Cardiac septum (tissue), 1 donor: Measurements from ENCODE around the gene C2orf78. TPM values are rescaled to one million over a fixed set of nuclear protein-coding genes. Genes with fewer than 3 reads are reported as not detected.
"Not testable (repeated sequence)": the region's sequence is repeated elsewhere in the genome, so short reads cannot be mapped to it uniquely, and the experiment has no call there.

Experiments used
- DNase-seq: peaks from one replicate; pipeline ENCODE4 v3.0.0-alpha.2; 2020; ENCODE audit warnings: low spot score
- intact Hi-C: fragments of 100-400 bp; cut with DNase I; formaldehyde crosslinking; loops from one replicate; pipeline ENCODE4 v1.14.0; 2022
- long read RNA-seq: library from polyadenylated mRNA; unstranded; transcript quantifications from one replicate; pipeline ENCODE4 v2.0.0, GENCODE V29; 2021
- total RNA-seq: library from RNA; stranded (reverse); fragmentation: NEBNext Ultra II Directional; extraction: Animal tissue kit (Norgen Biotek cat#: 25700); gene quantifications from one replicate; pipeline ENCODE4 v1.2.1, GENCODE V29; 2021
- donor health status: DM: no; HTN: no; CAD: no.

The C2orf78 gene
- not detected for total RNA-seq
- long read RNA-seq: 0 reads

- DNase-seq, intact Hi-C loops: not testable (repeated sequence)
Observed at GRCh38 chr2:73783883-73784282, at the start of gene C2orf78. Gene C2orf78, plus strand, starts transcription at chr2:73784183. Its CDS starts 127 bp downstream, at chr2:73784310.

DNA sequence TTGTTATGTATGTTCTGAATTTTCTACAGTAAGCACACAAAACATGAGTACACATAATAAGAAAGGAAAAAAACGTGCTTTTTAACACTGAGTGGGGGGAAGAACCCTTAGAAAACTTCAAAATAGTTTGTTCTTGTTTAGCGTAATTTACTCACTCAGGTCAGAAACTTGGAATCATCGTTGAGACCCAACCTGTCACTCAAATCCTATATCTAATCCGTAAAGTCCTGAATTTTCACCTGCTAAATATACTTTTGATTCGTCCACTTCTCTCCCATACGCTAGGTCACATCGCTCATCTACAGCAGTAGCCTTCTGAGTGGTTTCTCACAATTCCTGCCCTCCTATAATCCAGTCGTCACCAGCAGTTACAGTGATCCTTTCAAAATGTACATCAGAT, 47.6 kb upstream of the C2orf78 start:
- intact Hi-C loops: loop anchor here (5.0 kb wide), 1 partner anchor 721 kb away; the partner anchor contains the start of genes INO80B and WBP1

DNA sequence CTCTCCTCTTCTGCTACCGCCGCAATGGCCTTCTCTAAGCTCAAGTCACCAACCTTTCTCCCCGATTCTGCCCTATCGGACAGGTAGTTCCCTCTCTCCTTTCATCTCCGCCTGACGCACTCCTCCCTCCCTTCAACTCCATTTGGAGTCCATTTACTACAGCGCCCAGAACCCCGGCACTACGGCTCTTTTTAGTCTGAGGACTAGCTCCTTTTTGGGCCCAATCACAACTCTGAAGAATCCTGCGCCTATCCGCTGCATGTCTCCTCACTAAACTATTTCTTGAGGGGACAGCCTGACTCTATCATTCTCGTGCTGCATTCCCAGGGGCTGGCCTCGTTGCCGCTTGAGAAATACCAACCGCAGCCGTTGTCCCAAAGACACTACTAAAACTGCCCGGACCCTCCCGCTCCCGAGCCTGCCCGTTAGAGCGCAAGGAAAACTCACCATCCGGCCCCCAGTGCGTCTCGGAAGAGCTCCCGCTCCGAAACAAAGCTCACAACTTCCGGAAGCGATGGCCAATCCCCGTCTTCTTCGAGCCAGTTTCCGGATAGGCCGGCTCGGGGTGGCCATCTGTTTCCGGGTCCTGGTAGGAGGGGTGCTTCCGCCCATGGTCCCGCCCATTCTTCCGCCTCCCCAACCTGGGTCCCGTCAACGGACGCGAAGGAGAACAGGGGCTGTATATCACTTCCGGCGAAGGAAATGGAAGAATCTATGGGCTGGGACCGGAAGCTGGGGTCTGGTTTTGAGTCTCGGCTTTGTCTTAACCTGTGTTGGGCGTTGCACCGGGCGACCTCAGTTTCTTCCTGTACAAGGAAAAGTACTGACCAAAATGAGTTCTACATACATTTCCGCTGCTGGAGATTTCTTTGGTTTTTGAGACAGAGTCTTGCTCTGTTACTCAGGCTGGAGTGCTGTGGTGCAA, 46.9 kb upstream of the C2orf78 start, which contains the start of gene TPRKB:
TPRKB (minus strand) TSS at position 491 of the 925 bp plus-strand sequence. CDS start 2,776 bp downstream, outside the sequence.
- intact Hi-C loops: loop anchor here (5.0 kb wide), 1 partner anchor 720 kb away; the partner anchor contains the start of genes INO80B and WBP1

More for the DNA sequence above, 47.6 kb upstream of the C2orf78 start:
- DNase-seq: no peak

GRCh38 chr2:73739101-73739500, 44.9 kb upstream of the C2orf78 start:
- DNase-seq: no peak
- intact Hi-C loops: loop anchor here (5.0 kb wide), 1 partner anchor 718 kb away; the partner anchor contains the start of genes INO80B and WBP1

More for the DNA sequence above, 46.9 kb upstream of the C2orf78 start, which contains the start of gene TPRKB:
- DNase-seq: peak; percentile 97

- intact Hi-C loops: no loop called here
- no peak for DNase-seq
Observed at GRCh38 chr2:73740767-73741166, 43.2 kb upstream of the C2orf78 start.

GRCh38 chr2:73746015-73746876, 37.7 kb upstream of the C2orf78 start:
- intact Hi-C loops: no loop called here
- no peak for DNase-seq

DNA sequence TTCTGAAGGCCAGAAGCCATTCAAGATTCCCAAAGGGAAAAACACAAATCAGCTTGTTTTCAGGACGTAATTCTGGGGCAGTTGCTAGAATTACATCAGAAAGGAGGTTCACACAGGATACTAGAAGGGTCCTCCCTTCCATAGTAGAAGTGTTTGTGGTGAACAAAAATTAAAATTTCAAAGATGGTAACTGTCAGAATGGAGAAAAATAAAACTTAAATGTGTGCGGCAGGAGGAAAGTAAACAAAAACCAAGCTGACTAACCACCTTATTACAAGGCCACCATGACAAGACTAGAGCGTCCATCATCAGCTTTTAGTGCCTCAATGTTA, 37.1 kb upstream of the C2orf78 start:
- no peak for DNase-seq
- intact Hi-C loops: no loop called here

DNA sequence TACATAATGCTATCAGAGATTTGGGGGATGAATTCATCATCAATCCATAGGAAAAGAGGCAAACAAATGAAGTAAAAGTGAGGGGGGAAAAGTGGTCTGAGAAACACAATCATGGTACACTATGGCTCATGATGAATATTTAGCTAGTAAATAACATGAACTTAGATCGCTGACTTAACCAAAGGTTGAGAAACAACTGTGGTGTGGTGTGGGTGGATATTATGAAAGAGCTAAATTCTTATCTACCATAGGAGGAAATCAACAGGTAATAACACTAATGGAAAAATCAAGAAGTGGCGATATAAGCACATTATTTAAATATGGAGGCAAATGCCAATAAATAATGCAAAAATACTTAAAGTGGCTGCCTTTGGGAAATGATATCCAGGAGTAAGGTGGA, 34.7 kb upstream of the C2orf78 start:
- intact Hi-C loops: no loop called here
- DNase-seq: no peak

DNA sequence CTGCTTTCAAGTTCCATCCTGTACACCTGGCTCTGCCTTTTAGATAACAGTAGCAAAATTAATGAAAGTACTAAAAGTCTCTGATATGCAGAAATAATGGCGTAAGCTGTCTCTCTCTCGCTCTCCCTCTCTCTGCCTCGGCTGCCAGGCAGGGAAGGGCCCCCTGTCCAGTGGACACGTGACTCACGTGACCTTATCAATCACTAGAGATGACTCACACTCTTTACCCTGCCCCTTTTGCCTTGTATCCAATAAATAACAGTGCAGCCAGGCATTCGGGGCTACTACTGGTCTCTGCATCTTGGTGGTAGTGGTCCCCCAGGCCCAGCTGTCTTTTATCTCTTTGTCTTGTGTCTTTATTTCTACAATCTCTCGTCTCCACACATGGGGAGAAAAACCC, 29.7 kb upstream of the C2orf78 start:
- intact Hi-C loops, DNase-seq: not testable (repeated sequence)

DNA sequence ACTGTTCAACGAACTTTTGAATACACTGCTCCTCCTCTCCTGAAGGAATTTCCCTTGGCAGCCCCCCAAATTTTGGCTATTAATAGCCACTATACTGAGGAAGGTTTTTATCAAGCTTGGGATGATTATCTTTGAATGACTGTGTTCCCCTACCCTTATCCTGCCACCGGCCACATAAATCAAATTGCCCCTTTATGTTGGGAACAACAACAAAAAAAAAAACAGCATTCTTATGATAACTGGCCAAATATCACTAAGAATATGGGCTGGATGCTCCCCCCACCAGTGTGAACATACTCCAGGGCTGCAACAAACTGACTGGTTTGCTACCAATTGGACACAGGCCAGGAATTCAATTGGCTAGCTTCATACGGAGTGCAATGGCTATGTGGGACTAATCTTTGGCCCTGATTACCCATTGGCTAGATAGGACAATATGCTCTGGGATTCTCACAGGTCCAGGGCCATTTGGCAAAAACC, 24.7 kb upstream of the C2orf78 start:
- DNase-seq: no peak
- intact Hi-C loops: no loop called here

- no peak for DNase-seq
- intact Hi-C loops: no loop called here
Observed at GRCh38 chr2:73759904-73760303, 24.1 kb upstream of the C2orf78 start.

GRCh38 chr2:73762571-73762970, 21.4 kb upstream of the C2orf78 start:
- no peak for DNase-seq
- intact Hi-C loops: no loop called here

DNA sequence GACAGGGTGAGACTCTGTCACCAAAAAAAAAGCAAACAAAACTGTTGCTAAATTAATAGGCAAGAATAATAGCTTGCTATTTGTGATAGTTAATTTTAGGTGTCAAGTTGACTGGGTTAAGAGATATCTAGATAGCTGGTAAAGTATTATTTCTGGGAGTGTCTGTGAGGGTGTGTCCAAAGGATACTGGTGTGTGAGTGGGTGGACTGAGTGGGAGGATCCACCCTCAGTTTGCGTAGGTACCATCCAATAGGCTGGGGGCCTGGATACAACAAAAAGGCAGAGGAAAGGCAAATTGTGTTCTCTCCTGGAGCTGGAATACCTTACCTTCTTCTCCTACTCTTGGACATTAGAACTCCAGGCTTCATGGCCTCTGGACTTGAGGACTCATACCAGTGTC, 19.0 kb upstream of the C2orf78 start:
- intact Hi-C loops: no loop called here
- DNase-seq: no peak

DNA sequence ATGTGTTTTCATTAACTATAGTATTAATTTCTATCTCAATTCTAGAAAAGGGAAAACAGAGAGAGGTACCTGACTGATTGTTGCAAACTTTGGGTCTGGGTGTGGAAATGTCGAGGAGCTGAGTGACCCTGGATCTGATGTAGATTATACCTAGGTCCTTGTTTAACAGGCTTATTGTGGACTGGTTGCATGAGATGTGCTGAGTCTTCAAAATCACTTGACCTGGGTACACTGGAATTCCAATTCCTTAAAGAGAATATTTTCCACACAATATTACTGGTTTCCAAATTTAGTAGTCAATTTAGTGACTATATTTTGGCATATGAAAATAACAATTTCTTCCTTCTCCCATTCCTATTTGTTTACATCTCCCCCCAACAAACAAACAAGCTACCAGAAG, 17.6 kb upstream of the C2orf78 start:
- no peak for DNase-seq
- intact Hi-C loops: no loop called here

- no peak for DNase-seq
- intact Hi-C loops: no loop called here
Observed at GRCh38 chr2:73766994-73767393, 17.0 kb upstream of the C2orf78 start.

DNA sequence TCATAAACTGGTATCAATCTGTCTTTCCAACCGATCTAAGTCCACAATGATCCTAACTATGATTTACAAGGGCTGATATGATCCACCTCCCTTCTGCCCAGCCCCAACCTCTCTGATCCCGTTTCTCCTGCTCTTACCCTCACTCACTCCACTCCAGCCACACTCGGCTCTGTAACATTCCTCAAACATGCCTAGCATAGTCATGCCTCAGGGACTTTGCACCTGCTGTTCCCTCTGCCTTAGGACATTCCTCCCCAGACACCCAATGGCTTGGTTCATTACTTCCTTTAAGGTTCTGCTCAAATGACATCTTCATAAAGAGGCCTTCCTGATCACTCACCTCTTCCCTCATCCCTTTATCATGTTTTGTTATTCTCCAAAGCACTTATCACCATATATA, 13.3 kb upstream of the C2orf78 start:
- no peak for DNase-seq
- intact Hi-C loops: loop anchor here (10.0 kb wide), 1 partner anchor 86 kb away; no protein-coding TSS in a partner anchor

GRCh38 chr2:73772819-73773218, 11.2 kb upstream of the C2orf78 start:
- DNase-seq: no peak
- intact Hi-C loops: loop anchor here (10.0 kb wide), 1 partner anchor 88 kb away; no protein-coding TSS in a partner anchor

DNA sequence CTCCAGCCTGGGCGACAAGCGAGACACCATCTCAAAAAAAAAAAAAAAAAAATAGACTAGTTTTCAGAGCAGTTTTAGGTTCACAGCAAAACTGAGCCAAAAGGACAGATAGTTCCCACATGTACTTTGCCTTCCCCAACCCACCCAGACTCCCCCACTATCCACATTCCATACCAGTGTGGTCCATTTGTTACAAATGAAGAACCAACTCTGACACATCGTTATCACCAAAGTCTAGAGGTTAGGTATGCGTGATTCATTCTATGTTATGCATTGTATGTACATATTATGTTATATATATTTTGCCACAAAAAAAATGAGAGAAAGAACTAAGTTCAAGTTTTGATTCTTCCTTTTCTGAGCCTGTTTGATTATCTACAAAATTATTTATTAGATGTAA, 7.6 kb upstream of the C2orf78 start:
- intact Hi-C loops: loop anchor here (10.0 kb wide), 1 partner anchor 92 kb away; no protein-coding TSS in a partner anchor
- no peak for DNase-seq

DNA sequence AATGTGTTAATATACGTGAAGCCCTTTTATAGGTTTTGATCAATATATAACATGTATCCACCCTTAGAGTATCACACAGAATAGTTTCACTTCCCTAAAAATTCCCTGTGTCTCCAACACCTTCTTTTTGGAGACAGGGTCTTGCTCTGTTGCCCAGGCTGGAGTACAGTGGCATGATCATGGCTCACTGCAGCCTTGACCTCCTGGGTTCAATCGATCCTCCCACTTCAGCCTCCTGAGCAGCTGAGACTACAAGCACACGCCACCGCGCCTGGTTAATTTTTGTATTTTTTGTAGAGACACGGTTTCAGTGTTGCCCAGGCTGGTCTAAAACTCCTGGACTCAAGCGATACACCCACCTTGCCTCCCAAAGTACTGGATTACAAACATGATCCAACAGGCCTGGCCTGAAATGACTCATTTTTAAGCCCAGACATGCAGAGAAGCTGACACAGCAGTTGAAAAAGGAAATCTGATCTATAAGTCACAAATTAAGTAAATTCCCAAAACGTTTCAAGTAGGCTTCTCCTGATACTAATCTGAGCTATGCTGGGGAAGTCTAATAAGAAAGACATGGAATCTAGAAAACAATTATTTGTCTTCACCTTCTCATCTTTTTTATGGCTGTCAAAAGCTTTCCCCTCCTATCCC, 7.0 kb upstream of the C2orf78 start:
- DNase-seq: no peak
- intact Hi-C loops: loop anchor here (10.0 kb wide), 1 partner anchor 92 kb away; no protein-coding TSS in a partner anchor
